NB4 (cell line): ENCODE data around the gene BPIFA1.

Experiments
- CTCF ChIP-seq: IDR thresholded peaks from one replicate; pipeline ENCODE4 v1.5.1; 2012; ENCODE audit warnings: low read depth, low read length
- MAX ChIP-seq: IDR thresholded peaks from 2 replicates; pipeline ENCODE4 v1.6.1; 2011; ENCODE audit warnings: low read depth, low read length
- MYC ChIP-seq: IDR thresholded peaks from 2 replicates; pipeline ENCODE4 v1.6.1; 2011; ENCODE audit warnings: low read depth, low read length
- POLR2A ChIP-seq: IDR thresholded peaks from 2 replicates; pipeline ENCODE4 v1.6.1; 2011; ENCODE audit warnings: mild to moderate bottlenecking; ENCODE audit not compliant: insufficient read length; ENCODE audit errors: extremely low read depth

GRCh38 chr20:33242319-33243100, 6.7 kb downstream of the BPIFA1 start:
- TF ChIP-seq CTCF (no peak), POLR2A (no peak), MAX (no peak), MYC (no peak)
